Measurements from ENCODE around the gene FSIP1.

Gene FSIP1

GRCh38 chr15:39629906-39630305 is 152.7 kb downstream of the FSIP1 start:
- Histone ChIP-seq H3K4me3 (ENCODE audit: low read depth, low read length) (no peak overlapping the region), H3K36me3 (ENCODE audit: control insufficient read depth, insufficient read depth, low read length) (no peaks in the 10 kb centered on the region), H3K4me1 (ENCODE audit: control insufficient read depth, insufficient read depth, low read length) (no peaks in the 10 kb centered on the region), H3K9me3 (ENCODE audit: control insufficient read depth, insufficient read depth, low read length) (no peaks in the 10 kb centered on the region), H3K27me3 (ENCODE audit: control insufficient read depth, insufficient read depth, low read length) (no peaks in the 10 kb centered on the region), H3K9ac (ENCODE audit: low read depth, low read length) (no peak overlapping the region)

- Histone ChIP-seq H3K4me1 (ENCODE audit: control insufficient read depth, insufficient read depth, low read length) (no peaks in the 10 kb centered on the region), H3K4me3 (ENCODE audit: low read depth, low read length) (no peak overlapping the region), H3K9me3 (ENCODE audit: control insufficient read depth, insufficient read depth, low read length) (no peaks in the 10 kb centered on the region), H3K27me3 (ENCODE audit: control insufficient read depth, insufficient read depth, low read length) (no peaks in the 10 kb centered on the region), H3K36me3 (ENCODE audit: control insufficient read depth, insufficient read depth, low read length) (no peaks in the 10 kb centered on the region), H3K9ac (ENCODE audit: low read depth, low read length) (no peak overlapping the region)
Measured at GRCh38 chr15:39629371-39629770, 153.3 kb downstream of the FSIP1 start.

- no peak overlapping the region for H3K9ac ChIP-seq (ENCODE audit: low read depth, low read length)
- H3K4me1 ChIP-seq (ENCODE audit: control insufficient read depth, insufficient read depth, low read length) = no peaks in the 10 kb centered on the region
- H3K4me3 ChIP-seq (ENCODE audit: low read depth, low read length) = no peak overlapping the region
- no peaks in the 10 kb centered on the region for H3K27me3 ChIP-seq (ENCODE audit: control insufficient read depth, insufficient read depth, low read length)
- H3K9me3 ChIP-seq (ENCODE audit: control insufficient read depth, insufficient read depth, low read length) = no peaks in the 10 kb centered on the region
- no peaks in the 10 kb centered on the region for H3K36me3 ChIP-seq (ENCODE audit: control insufficient read depth, insufficient read depth, low read length)
Measured at GRCh38 chr15:39628546-39629257, 153.9 kb downstream of the FSIP1 start.

- Histone ChIP-seq H3K27me3 (ENCODE audit: control insufficient read depth, insufficient read depth, low read length) (no peaks in the 10 kb centered on the region), H3K4me3 (ENCODE audit: low read depth, low read length) (no peak overlapping the region)
Measured at GRCh38 chr15:39628144-39628508, 154.5 kb downstream of the FSIP1 start.

GRCh38 chr15:39627451-39628143 is 155.0 kb downstream of the FSIP1 start:
- no peaks in the 10 kb centered on the region for H3K27me3 ChIP-seq (ENCODE audit: control insufficient read depth, insufficient read depth, low read length)
- no peak overlapping the region for H3K4me3 ChIP-seq (ENCODE audit: low read depth, low read length)
- H3K9me3 ChIP-seq (ENCODE audit: control insufficient read depth, insufficient read depth, low read length) = no peaks in the 10 kb centered on the region
- H3K4me1 ChIP-seq (ENCODE audit: control insufficient read depth, insufficient read depth, low read length) = no peaks in the 10 kb centered on the region
- no peaks in the 10 kb centered on the region for H3K36me3 ChIP-seq (ENCODE audit: control insufficient read depth, insufficient read depth, low read length)
- no peak overlapping the region for H3K9ac ChIP-seq (ENCODE audit: low read depth, low read length)

More at GRCh38 chr15:39628144-39628508, 154.5 kb downstream of the FSIP1 start:
- H3K4me1 ChIP-seq (ENCODE audit: control insufficient read depth, insufficient read depth, low read length) = no peaks in the 10 kb centered on the region
- H3K36me3 ChIP-seq (ENCODE audit: control insufficient read depth, insufficient read depth, low read length) = no peaks in the 10 kb centered on the region
- H3K9ac ChIP-seq (ENCODE audit: low read depth, low read length) = no peak overlapping the region
- no peaks in the 10 kb centered on the region for H3K9me3 ChIP-seq (ENCODE audit: control insufficient read depth, insufficient read depth, low read length)

- Histone ChIP-seq H3K36me3 (ENCODE audit: control insufficient read depth, insufficient read depth, low read length) (no peaks in the 10 kb centered on the region), H3K9me3 (ENCODE audit: control insufficient read depth, insufficient read depth, low read length) (no peaks in the 10 kb centered on the region), H3K4me3 (ENCODE audit: low read depth, low read length) (no peak overlapping the region), H3K27me3 (ENCODE audit: control insufficient read depth, insufficient read depth, low read length) (no peaks in the 10 kb centered on the region), H3K9ac (ENCODE audit: low read depth, low read length) (no peak overlapping the region), H3K4me1 (ENCODE audit: control insufficient read depth, insufficient read depth, low read length) (no peaks in the 10 kb centered on the region)
Measured at GRCh38 chr15:39625856-39626255, 156.8 kb downstream of the FSIP1 start.

GRCh38 chr15:39625451-39625850 is 157.2 kb downstream of the FSIP1 start:
- H3K4me1 ChIP-seq (ENCODE audit: control insufficient read depth, insufficient read depth, low read length) = no peaks in the 10 kb centered on the region
- no peak overlapping the region for H3K4me3 ChIP-seq (ENCODE audit: low read depth, low read length)
- H3K9me3 ChIP-seq (ENCODE audit: control insufficient read depth, insufficient read depth, low read length) = no peaks in the 10 kb centered on the region
- no peaks in the 10 kb centered on the region for H3K36me3 ChIP-seq (ENCODE audit: control insufficient read depth, insufficient read depth, low read length)
- H3K9ac ChIP-seq (ENCODE audit: low read depth, low read length) = no peak overlapping the region
- no peaks in the 10 kb centered on the region for H3K27me3 ChIP-seq (ENCODE audit: control insufficient read depth, insufficient read depth, low read length)

GRCh38 chr15:39624806-39625205 is 157.8 kb downstream of the FSIP1 start:
- Histone ChIP-seq H3K36me3 (ENCODE audit: control insufficient read depth, insufficient read depth, low read length) (no peaks in the 10 kb centered on the region), H3K9ac (ENCODE audit: low read depth, low read length) (no peak overlapping the region), H3K27me3 (ENCODE audit: control insufficient read depth, insufficient read depth, low read length) (no peaks in the 10 kb centered on the region), H3K4me3 (ENCODE audit: low read depth, low read length) (no peak overlapping the region), H3K4me1 (ENCODE audit: control insufficient read depth, insufficient read depth, low read length) (no peaks in the 10 kb centered on the region), H3K9me3 (ENCODE audit: control insufficient read depth, insufficient read depth, low read length) (no peaks in the 10 kb centered on the region)

GRCh38 chr15:39623529-39623931 is 159.1 kb downstream of the FSIP1 start:
- Histone ChIP-seq H3K4me3 (ENCODE audit: low read depth, low read length) (no peak overlapping the region), H3K9me3 (ENCODE audit: control insufficient read depth, insufficient read depth, low read length) (no peaks in the 10 kb centered on the region), H3K4me1 (ENCODE audit: control insufficient read depth, insufficient read depth, low read length) (no peaks in the 10 kb centered on the region), H3K9ac (ENCODE audit: low read depth, low read length) (no peak overlapping the region), H3K27me3 (ENCODE audit: control insufficient read depth, insufficient read depth, low read length) (no peaks in the 10 kb centered on the region), H3K36me3 (ENCODE audit: control insufficient read depth, insufficient read depth, low read length) (no peaks in the 10 kb centered on the region)

GRCh38 chr15:39622660-39623516 is 159.8 kb downstream of the FSIP1 start:
- Histone ChIP-seq H3K9me3 (ENCODE audit: control insufficient read depth, insufficient read depth, low read length) (no peaks in the 10 kb centered on the region), H3K4me3 (ENCODE audit: low read depth, low read length) (no peak overlapping the region), H3K9ac (ENCODE audit: low read depth, low read length) (no peak overlapping the region), H3K27me3 (ENCODE audit: control insufficient read depth, insufficient read depth, low read length) (no peaks in the 10 kb centered on the region), H3K36me3 (ENCODE audit: control insufficient read depth, insufficient read depth, low read length) (no peaks in the 10 kb centered on the region), H3K4me1 (ENCODE audit: control insufficient read depth, insufficient read depth, low read length) (no peaks in the 10 kb centered on the region)

GRCh38 chr15:39621976-39622375 is 160.7 kb downstream of the FSIP1 start:
- Histone ChIP-seq H3K9ac (ENCODE audit: low read depth, low read length) (no peak overlapping the region), H3K4me1 (ENCODE audit: control insufficient read depth, insufficient read depth, low read length) (no peaks in the 10 kb centered on the region), H3K36me3 (ENCODE audit: control insufficient read depth, insufficient read depth, low read length) (no peaks in the 10 kb centered on the region), H3K9me3 (ENCODE audit: control insufficient read depth, insufficient read depth, low read length) (no peaks in the 10 kb centered on the region), H3K27me3 (ENCODE audit: control insufficient read depth, insufficient read depth, low read length) (no peaks in the 10 kb centered on the region), H3K4me3 (ENCODE audit: low read depth, low read length) (no peak overlapping the region)
